HUES6 (cell line): ENCODE measurements around the gene UBTF.

Experiments used
- H3K27ac ChIP-seq: 2 replicates; pipeline ENCODE4 v1.7.0; 2013; ENCODE audit warnings: low read depth, mild to moderate bottlenecking, low read length, inconsistent platforms
- H3K27me3 ChIP-seq: 2 replicates; pipeline ENCODE4 v1.6.1; 2013; ENCODE audit warnings: low read length; ENCODE audit not compliant: control insufficient read depth, insufficient read depth
- H3K36me3 ChIP-seq: 2 replicates; pipeline ENCODE4 v1.6.1; 2013; ENCODE audit warnings: low read length; ENCODE audit not compliant: control insufficient read depth, insufficient read depth
- H3K4me1 ChIP-seq: 2 replicates; pipeline ENCODE4 v1.6.1; 2013; ENCODE audit warnings: low read length; ENCODE audit not compliant: control insufficient read depth, insufficient read depth
- H3K4me3 ChIP-seq: 2 replicates; pipeline ENCODE4 v1.5.1; 2013; ENCODE audit warnings: low read depth, low read length
- H3K9ac ChIP-seq: one replicate; pipeline ENCODE4 v1.6.1; 2013; ENCODE audit warnings: mild to moderate bottlenecking, low read length
- H3K9me3 ChIP-seq: 2 replicates; pipeline ENCODE4 v1.6.1; 2013; ENCODE audit warnings: low read depth, low read length; ENCODE audit not compliant: control insufficient read depth, insufficient read depth

The UBTF gene

GRCh38 chr17:44191941-44192496 lies 27.5 kb downstream of the UBTF start:
- H3K4me1 ChIP-seq: peaks cover 19% of the 10 kb centered on the region
- no peaks in the 10 kb centered on the region for H3K27me3 ChIP-seq
- no peak overlapping the region for H3K4me3 ChIP-seq
- peak overlapping the region; percentile 23 for H3K9ac ChIP-seq
- peaks cover 62% of the 10 kb centered on the region for H3K36me3 ChIP-seq
- no peaks in the 10 kb centered on the region for H3K9me3 ChIP-seq
- no peak overlapping the region; the same call in 1 of the 2 replicates for H3K27ac ChIP-seq

GRCh38 chr17:44191369-44191768 lies 28.1 kb downstream of the UBTF start:
- Histone ChIP-seq H3K4me3 (no peak overlapping the region), H3K27ac (no peak overlapping the region), H3K36me3 (peaks cover 57% of the 10 kb centered on the region), H3K9ac (no peak overlapping the region), H3K4me1 (peaks cover 19% of the 10 kb centered on the region), H3K27me3 (no peaks in the 10 kb centered on the region), H3K9me3 (no peaks in the 10 kb centered on the region)

GRCh38 chr17:44190481-44190880 lies 29.0 kb downstream of the UBTF start:
- no peaks in the 10 kb centered on the region for H3K27me3 ChIP-seq
- H3K27ac ChIP-seq: no peak overlapping the region
- peaks cover 19% of the 10 kb centered on the region for H3K4me1 ChIP-seq
- no peak overlapping the region for H3K9ac ChIP-seq
- H3K9me3 ChIP-seq: no peaks in the 10 kb centered on the region
- H3K36me3 ChIP-seq: peaks cover 50% of the 10 kb centered on the region
- no peak overlapping the region for H3K4me3 ChIP-seq

GRCh38 chr17:44188576-44189403 lies 30.7 kb downstream of the UBTF start:
- Histone ChIP-seq H3K4me3 (no peak overlapping the region), H3K9ac (no peak overlapping the region), H3K4me1 (peaks cover 19% of the 10 kb centered on the region), H3K27ac (no peak overlapping the region), H3K9me3 (no peaks in the 10 kb centered on the region), H3K36me3 (peaks cover 44% of the 10 kb centered on the region), H3K27me3 (no peaks in the 10 kb centered on the region)

DNA sequence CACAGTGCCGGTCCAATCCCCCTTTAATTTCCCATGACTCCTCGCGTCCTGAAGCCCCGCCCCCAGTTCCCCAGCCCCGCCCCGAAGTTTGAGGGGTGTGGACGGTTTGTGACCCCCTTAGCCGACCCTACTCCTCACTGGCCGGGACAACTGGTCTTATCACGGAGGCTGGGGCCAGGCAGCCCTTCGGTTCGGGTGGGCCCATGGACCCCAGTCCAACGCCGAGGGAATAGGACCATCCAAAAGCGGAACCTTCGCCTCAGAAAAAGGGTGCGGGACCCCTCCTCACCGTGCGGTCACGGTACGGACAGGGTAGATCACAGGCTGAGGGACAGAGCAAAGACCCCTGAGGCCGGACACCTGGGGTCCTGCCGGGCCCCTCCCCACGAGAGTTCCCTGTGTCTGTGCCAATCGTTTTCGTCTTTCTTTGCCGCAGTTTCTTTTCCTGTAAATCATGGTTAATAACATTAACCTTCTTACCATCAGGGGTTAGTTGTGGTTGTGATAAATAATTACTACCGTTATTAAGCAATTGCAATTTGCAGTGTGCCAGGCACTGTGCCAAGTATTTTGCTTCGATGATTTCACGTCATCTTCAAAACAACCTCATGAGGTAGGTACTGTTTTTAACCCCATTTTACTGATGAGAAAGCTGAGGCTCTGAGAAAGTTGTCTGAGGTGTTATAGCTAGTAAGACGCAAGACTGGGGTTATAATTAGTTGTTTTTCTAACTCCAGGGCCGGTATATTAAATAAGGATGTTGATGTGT lies 32.2 kb downstream of the UBTF start:
- Histone ChIP-seq H3K27ac (peak overlapping the region; percentile 52; the same call in 1 of the 2 replicates), H3K4me3 (peak overlapping the region; percentile 98), H3K36me3 (peaks cover 41% of the 10 kb centered on the region), H3K9ac (peak overlapping the region; percentile 86), H3K27me3 (no peaks in the 10 kb centered on the region), H3K4me1 (peaks cover 9% of the 10 kb centered on the region), H3K9me3 (no peaks in the 10 kb centered on the region)

DNA sequence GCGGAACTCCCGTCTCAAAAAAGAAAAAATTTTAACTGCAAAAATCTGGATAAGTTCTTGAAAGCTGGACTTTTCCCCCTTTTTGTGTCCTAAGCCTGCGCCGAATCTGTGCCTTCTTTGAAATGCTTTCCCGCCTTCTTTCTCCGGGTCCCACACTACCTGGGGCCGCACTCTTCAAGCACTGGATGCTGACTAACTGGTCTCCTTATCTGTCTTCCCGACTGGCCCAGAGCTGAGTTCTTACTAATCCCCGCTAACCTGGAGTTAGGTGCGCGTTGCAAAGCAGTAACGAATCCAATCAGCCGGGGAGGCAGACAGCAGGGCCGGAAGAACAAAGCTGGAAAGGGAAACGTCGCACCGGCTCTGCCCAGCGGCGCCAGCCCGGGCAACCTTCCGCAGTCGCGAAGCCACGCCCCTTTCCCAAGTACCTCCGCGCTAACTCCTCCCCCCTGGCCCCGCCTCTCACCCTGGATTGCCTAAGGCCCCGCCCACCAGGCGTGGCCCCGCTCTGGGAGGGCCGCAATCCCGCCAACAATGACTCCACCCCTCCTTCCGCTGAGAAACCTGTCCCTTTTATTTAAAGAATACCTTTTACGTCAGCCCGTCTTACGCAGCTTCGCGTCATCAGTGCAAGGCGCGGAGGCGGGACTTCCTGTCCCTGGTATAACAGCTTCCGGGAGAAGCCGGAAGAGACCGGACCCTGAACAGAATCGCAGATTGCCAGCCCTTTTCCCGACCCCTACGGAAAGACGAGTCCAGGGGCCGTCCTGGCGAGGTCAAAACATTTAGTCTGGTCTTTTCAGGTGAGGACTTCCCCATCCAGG lies 33.0 kb downstream of the UBTF start, which contains the start of gene TMUB2:
TSS of gene TMUB2 (plus strand) at position 666 of the 824 bp plus-strand sequence. CDS start 737 bp downstream, outside the sequence.
- Histone ChIP-seq H3K36me3 (peaks cover 49% of the 10 kb centered on the region), H3K27ac (peak within 1 kb of the TSS; percentile 81; the same call in 1 of the 2 replicates), H3K4me3 (peak within 1 kb of the TSS; percentile 98), H3K9ac (peak within 1 kb of the TSS; percentile 94), H3K27me3 (no peaks in the 10 kb centered on the region), H3K9me3 (0 out of 2 replicates have a peak, but pooled peaks cover 5% of the 10 kb centered on the region), H3K4me1 (peaks cover 2% of the 10 kb centered on the region; the same call in 1 of the 2 replicates)

DNA sequence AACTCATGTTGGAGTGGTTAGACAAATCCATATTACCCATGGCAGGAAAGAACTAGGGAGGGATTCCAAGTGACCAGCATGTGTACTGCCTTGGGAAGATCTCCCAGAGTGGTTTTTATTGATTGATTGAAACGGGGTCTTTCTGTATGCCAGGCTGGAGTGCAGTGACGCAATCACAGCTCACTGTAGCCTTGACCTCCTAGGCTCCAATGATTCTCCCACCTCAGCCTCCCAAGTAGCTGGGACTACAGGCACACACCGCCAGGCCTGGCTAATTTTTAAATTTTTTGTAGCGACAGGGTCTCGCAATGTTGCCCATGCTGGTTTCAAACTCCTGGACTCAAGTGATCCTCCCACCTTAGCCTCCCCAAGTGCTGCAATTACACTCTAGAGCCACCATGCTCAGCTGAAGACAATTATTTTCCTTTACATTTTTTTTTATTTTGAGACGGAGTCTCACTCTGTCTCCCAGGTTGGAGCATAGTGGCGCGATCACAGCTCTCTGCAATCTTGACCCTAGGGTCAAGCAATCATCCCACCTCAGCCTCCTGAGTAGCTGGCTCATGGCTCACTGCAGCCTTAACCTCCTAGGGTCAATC lies 35.2 kb downstream of the UBTF start:
- Histone ChIP-seq H3K4me1 (no peaks in the 10 kb centered on the region; the same call in 1 of the 2 replicates), H3K27ac (no peak overlapping the region), H3K4me3 (no peak overlapping the region), H3K27me3 (no peaks in the 10 kb centered on the region), H3K36me3 (peaks cover 37% of the 10 kb centered on the region), H3K9ac (no peak overlapping the region), H3K9me3 (0 out of 2 replicates have a peak, but pooled peaks cover 5% of the 10 kb centered on the region)

DNA sequence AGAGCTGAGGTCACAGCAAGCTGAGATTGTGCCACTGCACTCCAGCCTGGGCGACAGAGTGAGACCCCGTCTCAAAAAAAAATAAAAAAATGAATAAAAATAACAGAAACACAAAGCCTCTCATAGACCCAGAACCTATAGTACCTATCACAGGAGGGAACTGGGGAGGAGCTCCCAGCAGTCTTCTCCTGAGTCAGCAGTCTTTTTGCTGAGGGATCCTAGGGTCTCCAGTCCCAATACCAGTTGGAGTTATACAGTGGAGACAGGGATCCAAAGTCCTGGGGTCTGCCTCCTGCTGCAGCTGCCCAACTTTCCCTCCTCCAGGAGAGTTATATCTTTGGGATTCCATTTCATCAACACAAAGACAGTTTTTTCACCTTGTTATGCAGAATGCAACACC lies 36.5 kb downstream of the UBTF start:
- H3K4me1 ChIP-seq: no peaks in the 10 kb centered on the region; the same call in 1 of the 2 replicates
- H3K9me3 ChIP-seq: 0 out of 2 replicates have a peak, but pooled peaks cover 5% of the 10 kb centered on the region

GRCh38 chr17:44178133-44178532 lies 41.3 kb downstream of the UBTF start:
- Histone ChIP-seq H3K27ac (no peak overlapping the region), H3K4me1 (no peaks in the 10 kb centered on the region), H3K9me3 (0 out of 2 replicates have a peak, but pooled peaks cover 5% of the 10 kb centered on the region), H3K9ac (no peak overlapping the region), H3K4me3 (no peak overlapping the region), H3K36me3 (peaks cover 55% of the 10 kb centered on the region), H3K27me3 (no peaks in the 10 kb centered on the region)

More for the DNA sequence above, 36.5 kb downstream of the UBTF start:
- Histone ChIP-seq H3K27ac (no peak overlapping the region), H3K27me3 (no peaks in the 10 kb centered on the region), H3K9ac (no peak overlapping the region), H3K4me3 (no peak overlapping the region), H3K36me3 (peaks cover 41% of the 10 kb centered on the region)

GRCh38 chr17:44177640-44178039 lies 41.8 kb downstream of the UBTF start:
- Histone ChIP-seq H3K9ac (no peak overlapping the region), H3K9me3 (0 out of 2 replicates have a peak, but pooled peaks cover 5% of the 10 kb centered on the region), H3K27ac (no peak overlapping the region), H3K27me3 (no peaks in the 10 kb centered on the region), H3K36me3 (peaks cover 50% of the 10 kb centered on the region), H3K4me1 (no peaks in the 10 kb centered on the region), H3K4me3 (no peak overlapping the region)
